HG03575 (cell line): Measurements from ENCODE around the gene WDR74.
"Not testable (repeated sequence)": the region's sequence is repeated elsewhere in the genome, so short reads cannot be mapped to it uniquely, and the experiment has no call there.

Source experiments
- ATAC-seq: cut with Tn5 transposase; IDR thresholded peaks from one replicate; pipeline ENCODE4 v1.9.1; 2021; ENCODE audit not compliant: unreplicated experiment, insufficient number of reproducible peaks, low FRiP score; ENCODE audit errors: extremely low read depth

The WDR74 gene

DNA sequence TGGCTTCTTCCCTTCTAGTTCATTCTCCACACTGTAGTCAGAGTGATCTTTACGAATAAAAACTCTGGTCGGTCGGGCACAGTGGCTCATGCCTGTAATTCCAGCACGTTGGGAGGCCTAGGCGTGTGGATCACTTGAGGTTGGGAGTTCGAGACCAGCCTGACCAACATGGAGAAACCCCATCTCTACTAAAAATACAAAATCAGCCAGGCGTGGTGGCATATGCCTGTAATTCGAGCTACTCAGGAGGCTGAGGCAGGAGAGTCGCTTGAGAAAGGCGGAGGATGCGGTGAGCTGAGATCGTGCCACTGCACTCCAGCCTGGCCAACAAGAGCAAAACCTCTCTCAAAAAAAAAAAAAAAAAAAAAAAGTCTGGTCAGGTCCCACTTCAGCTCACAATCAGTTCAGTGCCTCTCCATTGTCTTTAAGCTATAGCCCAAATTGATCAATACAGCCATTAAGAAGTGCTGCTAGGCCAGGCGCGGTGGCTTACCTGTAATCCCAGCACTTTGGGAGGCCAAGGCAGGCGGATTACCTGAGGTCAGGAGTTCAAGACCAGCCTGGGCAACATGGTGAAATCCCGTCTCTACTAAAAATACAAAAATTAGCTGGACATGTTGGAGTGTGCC, 22.3 kb upstream of the WDR74 start:
- not testable (repeated sequence) for ATAC-seq

DNA sequence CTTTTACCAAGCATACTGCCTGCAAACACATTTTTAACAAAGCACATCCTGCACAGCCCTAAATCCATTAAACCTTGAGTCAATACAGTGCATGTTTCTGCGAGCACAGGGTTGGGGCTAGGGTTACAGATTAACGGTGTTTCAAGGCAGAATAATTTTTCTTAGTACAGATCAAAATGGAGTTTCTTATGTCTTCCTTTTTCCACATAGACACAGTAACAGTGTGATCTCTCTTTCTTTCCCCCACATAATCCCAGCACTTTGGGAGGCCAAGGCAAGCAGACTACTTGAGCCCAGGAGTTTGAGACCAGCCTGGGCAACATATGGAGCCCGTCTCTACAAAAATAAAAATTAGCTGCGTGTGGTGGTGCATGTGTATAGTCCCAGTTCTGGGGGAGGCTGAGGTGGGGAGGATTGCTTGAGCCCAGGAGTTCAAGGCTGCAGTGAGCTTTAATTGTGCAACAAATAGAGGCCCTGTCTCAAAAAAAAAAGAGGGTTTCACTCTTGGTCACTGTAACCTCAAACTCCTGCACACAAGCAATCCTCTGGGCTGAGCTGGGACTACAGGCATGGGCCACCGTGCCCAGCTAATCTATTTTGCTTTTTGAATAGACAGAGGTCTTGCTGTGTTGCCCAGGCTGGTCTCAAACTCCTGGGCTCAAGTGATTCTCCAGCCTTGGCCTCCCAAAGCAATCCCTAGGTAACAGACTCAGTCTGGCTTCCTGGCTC, 21.6 kb upstream of the WDR74 start:
- no peak for ATAC-seq

DNA sequence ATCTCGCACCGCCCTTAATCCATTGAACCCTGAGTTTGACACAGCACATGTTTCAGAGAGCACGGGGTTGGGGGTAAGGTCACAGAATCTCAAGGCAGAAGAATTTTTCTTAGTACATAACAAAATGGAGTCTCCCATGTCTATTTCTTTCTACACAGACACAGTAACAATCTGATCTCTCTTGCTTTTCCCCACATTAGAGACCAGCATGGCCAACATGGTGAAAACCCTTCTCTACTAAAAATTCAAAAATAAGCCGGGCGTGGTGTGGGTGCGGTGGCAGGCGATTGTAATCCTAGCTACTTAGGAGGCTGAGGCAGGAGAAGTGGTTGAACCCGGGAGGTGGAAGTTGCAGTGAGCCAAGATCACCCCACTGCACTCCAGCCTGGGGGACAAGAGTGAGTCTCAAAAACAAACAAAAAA, 19.9 kb upstream of the WDR74 start:
- ATAC-seq = not testable (repeated sequence)

DNA sequence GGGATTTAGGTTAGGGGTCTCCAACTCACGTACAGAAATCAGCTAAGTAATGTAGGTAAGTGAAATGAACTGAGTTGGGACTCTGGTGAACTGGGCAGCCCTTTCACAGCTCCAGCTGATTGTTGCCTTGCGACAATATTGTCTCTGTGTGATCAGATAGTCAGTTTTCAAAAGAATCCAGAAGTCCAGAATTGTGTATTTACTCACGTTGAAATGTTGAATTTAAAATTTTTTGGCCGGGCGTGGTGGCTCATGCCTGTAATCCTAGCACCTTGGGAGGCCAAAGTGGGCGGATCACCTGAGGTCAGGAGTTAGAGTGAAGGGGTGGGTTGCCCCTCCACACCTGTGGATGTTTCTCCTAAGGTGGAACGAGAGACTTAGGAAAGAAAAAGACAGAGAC, 18.8 kb upstream of the WDR74 start:
- ATAC-seq = no peak

DNA sequence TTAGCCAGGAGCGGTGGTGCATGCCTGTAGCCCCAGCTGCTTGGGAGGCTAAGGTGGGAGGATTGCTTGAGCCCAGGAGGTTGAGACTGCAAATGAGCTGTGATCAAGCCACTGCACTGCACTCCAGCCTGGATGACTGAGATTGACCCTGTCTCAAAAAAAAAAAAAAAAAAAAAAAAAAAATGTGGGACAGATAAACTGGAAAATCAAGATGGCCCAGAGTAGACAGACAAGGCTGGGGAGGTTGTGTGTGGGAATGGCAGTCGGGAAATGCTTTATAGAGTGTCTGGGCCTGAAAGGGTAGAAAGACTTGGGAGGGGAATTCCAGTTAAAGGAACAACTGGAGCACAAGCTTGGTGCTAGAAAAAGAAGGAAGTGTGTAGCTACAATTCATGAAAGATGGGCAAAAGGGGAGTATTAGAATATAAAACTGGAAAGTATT, 18.2 kb upstream of the WDR74 start:
- no peak for ATAC-seq

DNA sequence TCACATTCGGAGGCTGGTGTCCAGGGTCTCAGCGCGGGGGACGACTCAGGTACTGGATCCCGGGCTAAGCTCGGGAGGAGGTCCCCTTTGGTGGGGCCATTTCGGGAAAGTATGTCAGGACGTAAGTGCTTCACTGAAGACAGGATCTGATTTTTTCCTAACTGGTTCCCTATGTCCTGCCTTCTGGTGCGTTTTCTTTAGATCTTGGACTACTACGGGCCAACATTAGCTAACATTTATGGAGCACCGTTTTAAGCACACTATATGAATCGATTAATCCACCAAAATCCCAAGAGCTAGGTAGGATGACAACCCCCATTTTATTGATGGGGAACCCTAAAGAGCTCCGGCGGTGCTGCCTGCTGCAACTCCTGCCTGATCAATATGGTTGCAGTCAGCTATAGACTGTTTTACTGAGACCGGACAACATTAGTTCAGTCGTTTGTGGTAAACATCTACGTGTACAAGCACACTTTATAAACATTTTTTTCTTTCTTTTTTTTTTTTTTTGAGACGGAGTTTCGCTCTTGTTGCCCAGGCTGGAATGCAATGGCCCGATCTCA, 17.0 kb upstream of the WDR74 start:
- ATAC-seq = no peak

DNA sequence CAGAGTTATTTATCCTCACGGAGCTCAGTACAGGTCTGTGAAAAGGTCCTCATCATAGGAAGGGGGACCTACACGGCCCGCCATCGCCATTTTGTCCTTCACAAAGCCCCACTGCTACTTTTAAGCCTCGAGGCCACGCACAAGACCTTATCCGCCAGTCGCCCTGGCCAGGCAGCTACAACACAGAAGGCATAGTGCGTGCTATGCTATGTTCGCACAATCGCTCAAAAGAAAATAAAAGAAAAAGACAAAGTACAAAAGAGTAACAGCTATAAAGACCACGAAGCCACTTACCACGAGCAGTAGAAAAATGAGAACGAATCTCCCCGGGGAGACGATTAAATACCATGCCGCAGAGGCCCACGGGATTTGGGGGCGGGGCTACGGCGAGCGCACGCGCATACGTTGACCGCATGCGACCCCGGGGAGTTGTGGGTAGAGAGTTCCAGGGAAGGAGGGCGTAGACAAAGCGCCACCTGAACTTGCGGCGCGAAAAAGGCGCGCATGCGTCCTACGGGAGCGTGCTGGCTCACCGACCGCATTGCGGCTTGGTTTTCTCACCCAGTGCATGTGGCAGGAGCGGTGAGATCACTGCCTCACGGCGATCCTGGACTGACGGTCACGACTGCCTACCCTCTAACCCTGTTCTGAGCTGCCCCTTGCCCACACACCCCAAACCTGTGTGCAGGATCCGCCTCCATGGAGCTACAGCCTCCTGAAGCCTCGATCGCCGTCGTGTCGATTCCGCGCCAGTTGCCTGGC, 16.4 kb upstream of the WDR74 start:
- ATAC-seq = no peak

DNA sequence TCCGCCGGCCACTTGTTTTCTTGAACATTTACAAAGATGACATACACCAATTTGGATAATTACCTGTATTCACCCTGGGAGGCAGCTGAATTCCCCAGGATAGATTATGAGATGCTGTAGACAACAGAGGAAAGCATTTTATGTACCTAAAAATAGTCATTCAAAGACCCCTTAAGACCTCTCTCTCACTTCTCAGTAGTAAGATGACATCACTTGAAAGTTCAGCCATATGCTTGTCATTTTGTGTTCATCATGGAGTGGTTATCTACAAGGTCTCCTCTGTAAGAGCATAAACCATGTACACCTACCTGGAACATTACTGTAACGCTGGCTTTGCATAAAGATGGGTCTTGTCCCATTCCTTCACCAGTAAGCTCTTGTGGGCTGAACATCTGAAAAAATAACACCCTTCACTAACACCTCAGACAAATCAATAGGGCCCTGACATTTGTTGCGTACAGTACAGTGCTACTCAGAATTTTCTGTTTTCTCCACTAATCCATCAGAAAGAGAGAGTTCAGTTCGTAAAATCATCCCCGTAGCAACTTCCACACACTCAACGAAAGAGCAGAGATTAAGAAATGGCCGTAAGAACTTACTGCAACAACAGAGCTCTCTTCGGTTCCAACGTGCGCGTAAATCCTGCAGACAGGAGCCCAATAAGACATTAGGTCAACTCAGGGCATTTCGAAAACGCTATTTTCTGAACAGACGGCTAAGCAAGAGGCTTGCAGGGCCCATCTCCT, 15.6 kb upstream of the WDR74 start:
- ATAC-seq = no peak

DNA sequence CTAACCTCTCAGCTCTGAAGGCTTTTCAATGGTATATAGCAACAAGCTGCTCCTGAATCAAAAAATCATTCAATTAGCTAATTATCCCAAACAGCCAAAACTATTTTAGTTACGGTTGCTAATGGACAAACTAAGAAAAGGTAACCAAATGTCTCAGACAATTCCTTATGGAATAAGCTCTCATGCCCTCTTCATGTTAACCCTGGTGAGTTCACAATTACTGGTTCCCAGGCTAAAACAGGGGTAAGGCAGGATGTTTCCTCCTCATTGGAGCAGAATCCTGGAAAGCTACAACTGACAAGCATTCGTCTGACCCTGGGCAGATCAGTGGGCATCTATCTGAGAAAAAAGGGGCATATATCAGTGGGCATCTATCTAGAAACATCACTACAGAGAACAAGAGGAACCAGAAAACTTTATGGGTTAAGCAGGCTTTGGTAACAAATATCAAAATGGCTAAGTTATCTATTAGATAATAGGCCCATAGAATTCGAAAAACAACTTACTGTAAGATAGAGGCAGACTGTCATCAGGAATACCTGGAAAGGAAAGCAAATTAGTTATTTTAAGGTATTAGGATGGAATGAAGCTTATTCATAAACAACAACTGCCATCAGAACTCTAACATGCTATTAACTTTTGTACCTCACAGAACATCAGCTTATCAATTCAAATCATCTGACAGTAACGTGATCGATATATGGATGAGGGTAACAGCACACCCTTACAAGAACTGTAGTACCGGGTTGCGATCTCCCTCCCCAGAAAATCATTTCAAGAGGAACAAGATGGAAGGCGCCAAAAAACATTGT, 14.8 kb upstream of the WDR74 start:
- no peak for ATAC-seq

DNA sequence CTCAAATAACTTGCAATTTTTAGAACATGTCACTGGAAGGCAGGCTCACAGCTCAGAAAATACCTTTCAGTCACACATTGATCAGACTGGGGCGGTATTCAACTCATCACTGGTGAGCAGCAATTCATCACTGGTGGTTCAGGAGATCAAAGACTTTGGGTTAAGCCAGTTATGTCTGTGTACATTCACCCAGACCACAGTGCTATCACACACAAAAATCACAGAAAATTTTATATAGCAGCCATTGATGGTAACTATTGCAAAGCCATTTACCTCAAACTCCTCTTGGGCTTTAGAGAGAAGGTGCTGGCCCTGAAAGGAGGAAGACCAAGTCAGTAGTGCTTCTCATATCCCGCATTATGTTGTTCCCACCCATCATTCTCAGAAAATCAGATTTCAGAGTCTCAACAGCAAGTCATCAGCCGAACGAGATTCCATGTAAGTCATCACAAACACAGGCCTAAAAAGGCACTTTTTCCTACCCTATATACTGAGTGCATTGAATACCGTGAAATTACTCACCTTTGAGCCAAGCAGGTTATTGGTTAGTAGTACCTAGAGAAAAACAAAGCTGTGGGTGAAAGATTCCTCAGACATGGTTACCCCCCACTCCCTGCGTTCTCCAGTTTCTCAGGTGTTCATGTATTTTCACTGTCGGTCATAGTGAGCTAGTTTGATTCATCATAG, 14.0 kb upstream of the WDR74 start:
- ATAC-seq = no peak

DNA sequence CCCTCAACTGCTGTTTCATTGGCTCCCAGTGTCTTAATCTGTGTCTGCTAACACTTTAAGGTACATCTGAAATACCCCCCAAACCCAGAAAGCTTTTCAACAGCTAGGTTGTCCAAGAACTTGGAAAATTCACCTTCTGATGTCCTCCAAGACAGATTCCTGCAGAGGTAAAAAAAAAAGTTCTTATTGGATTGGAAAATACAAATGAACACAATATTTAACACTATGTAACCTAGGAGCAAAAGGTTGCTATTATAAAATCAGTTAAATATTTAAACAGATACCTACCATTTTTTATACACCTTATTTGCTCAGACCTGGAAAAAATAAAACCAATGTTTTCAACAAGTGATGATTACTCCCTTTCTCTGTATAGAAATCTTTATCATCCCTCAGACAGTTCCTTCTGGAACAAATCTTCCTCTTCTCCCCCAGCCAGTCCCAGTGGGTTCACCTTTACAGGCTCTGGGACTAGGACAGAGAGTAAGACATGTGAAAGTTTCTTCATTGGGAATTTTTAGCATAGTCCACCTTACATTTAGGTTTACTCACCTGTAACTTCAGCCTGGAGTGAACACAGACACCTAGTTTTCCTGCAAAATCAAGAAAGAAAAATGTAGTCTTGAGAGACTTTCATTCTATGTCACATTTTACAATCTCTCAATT, 13.3 kb upstream of the WDR74 start:
- ATAC-seq = no peak

DNA sequence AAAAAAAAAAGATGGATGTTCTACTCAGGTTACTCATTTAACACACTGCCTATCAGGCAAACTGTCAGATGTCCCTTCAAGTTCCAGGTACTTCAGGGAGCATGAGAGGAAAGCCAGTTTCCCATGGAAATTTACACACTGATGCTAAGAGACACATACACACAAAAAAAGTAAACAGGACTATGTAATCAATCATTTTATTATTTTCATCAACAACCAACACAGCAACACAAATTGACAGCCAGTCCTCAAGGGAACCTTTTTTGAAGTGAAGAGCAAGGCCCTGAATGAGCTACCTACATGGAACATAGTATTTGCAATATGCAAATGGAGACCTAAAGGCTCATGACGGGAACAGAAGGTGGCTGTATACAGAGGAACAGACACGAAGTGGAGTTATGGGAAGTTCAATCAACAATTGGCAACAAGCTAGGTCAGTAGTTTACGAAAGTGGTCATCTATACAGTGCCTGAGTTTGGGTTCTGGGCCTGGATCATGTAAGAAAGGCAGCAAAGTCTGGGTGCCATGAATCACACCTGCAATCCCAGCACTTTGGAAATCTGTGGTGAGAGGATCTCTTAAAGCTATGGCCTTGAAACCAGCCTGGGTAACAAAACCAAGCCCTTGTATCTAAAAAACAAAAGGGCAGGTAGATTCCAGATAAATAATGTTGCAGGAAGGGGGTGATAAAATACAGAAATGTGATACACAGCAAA, 12.6 kb upstream of the WDR74 start:
- no peak for ATAC-seq

DNA sequence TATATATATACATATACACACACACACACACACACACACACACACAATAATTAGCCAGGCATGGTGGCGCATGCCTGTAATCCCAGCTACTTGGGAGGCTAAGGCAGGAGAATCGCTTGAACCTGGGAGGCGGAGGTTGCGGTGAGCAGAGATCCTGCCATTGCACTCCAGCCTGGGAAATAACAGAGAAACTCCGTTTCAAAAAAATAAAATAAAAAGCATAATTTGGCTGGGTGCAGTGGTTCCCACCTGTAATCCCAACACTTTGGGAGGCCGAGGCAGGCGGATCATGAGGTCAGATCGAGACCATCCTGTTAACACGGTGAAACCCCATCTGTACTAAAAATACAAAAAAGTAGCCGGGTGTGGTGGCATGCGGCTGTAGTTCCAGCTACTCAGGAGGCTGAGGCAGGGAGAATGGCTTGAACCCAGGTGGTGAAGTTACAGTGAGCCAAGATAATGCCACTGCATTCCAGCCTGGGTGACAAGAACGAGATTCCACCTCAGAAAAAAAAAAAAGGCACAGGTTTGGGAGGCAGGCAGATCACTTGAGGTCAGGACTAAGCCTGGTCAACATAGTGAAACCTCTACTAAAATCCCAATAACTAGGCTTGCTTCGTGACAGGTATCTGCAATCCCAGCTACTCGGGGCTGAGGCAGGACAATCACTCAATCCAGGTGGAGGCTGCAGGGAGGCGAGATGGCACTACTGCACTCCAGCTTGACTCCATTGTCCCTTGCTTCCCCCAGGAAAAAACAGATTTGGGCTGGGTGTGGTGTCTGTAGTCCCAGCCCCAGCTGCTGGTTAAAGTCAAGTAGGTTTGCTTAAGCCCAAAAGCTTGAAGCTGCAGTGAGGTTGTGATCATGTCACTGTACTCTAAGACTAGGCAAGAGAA, 11.8 kb upstream of the WDR74 start:
- no peak for ATAC-seq

DNA sequence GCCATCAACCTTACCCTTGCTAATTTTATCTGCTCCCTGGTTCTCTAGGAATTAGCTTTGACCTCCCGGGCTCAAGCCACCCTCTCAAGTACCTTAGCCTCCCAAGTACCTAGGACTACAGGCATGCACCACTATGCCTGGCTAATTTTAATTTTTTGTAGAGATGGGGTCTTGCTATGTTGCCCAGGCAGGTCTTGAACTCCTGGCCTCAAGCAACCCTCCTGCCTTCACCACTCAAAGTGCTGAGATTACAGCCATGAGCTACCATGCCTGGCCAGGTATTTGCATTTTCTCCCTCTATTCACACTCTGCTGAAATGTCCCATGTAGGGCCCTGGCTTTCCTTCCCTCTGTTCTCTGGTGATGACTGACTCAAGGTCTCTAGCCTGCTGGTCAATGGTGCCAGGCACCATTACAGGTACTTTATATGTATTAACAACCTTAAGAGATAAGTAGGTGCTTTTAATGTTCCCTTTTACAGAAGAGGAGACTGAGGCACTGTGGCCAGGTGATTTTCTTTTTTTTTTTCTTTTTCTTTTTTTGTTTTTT, 8.5 kb upstream of the WDR74 start:
- ATAC-seq = no peak

DNA sequence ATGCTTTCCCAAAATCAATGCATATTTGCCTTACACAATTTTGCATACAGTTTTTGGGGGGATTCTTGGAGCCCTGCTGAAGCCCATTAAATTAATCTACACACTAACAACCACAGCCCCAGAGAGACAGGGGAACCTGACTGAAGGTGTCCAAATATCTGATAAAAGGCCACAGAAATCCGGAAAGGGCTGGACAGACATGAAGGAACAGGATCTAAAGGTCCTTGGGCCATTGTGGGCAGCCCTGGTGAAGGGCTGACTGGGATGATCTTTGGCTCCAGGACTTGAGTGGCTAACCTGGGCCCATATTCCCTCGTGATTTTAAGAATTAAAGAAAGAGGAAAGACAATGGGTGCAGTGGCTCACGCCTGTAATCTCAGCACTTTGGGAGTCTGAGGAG, 6.8 kb upstream of the WDR74 start:
- no peak for ATAC-seq

DNA sequence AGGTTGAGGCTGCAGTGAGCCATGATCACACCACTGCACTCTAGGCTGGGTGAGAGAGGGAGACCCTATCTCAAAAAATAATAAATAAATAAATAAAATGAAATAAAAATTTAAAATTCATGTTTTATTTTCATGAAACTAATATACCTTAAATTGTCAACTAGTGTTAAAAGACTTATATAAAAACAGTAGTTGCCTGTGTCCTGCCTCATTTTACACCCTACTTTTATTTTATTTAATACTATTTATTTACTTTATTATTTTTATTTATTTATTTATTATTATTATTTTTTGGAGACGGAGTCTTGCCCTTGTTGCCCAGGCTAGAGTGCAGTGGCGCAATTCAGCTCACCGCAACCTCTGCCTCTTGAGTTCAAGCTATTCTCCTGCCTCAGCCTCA, 4.8 kb upstream of the WDR74 start:
- ATAC-seq = no peak
